H9 (cell line): ENCODE results near the gene HPCAL1. TPM values are rescaled to one million over a fixed set of nuclear protein-coding genes. Genes with fewer than 3 reads are reported as not detected.
"Not testable (repeated sequence)": the region's sequence is repeated elsewhere in the genome, so short reads cannot be mapped to it uniquely, and the experiment has no call there.

ENCODE experiments used
- DNase-seq: peaks from one replicate; pipeline ENCODE4 v3.0.0-alpha.2; 2017
- H2AFZ ChIP-seq: one replicate; pipeline ENCODE4 v1.6.1; 2013; ENCODE audit warnings: mild to moderate bottlenecking, low read length, control low read depth, moderate library complexity
- H2AK5ac ChIP-seq: 2 replicates; pipeline ENCODE4 v1.6.1; 2013; ENCODE audit warnings: low read length, control low read depth, mixed read lengths; ENCODE audit not compliant: insufficient read length
- H2BK120ac ChIP-seq: one replicate; pipeline ENCODE4 v1.6.1; 2013; ENCODE audit warnings: low read depth, mild to moderate bottlenecking, low read length, control low read depth, inconsistent platforms; ENCODE audit not compliant: poor library complexity, severe bottlenecking
- H2BK12ac ChIP-seq: 2 replicates; pipeline ENCODE4 v1.6.1; 2013; ENCODE audit warnings: low read length, control low read depth, mixed read lengths, low read depth; ENCODE audit not compliant: insufficient read length
- H2BK15ac ChIP-seq: 2 replicates; pipeline ENCODE4 v1.6.1; 2013; ENCODE audit warnings: low read depth, low read length, control low read depth
- H2BK20ac ChIP-seq: one replicate; pipeline ENCODE4 v1.6.1; 2013; ENCODE audit warnings: low read depth, mild to moderate bottlenecking, low read length, control low read depth, inconsistent platforms; ENCODE audit not compliant: poor library complexity, severe bottlenecking
- H2BK5ac ChIP-seq: 2 replicates; pipeline ENCODE4 v1.6.1; 2013; ENCODE audit warnings: low read length, control low read depth, mixed read lengths; ENCODE audit not compliant: insufficient read length
- H3K14ac ChIP-seq: 2 replicates; pipeline ENCODE4 v1.6.1; 2013; ENCODE audit warnings: low read length, control low read depth; ENCODE audit not compliant: insufficient read depth
- H3K18ac ChIP-seq: 2 replicates; pipeline ENCODE4 v1.6.1; 2013; ENCODE audit warnings: low read depth, mild to moderate bottlenecking, mixed read lengths, low read length, control low read depth; ENCODE audit not compliant: insufficient read length
- H3K23ac ChIP-seq: 2 replicates; pipeline ENCODE4 v1.6.1; 2013; ENCODE audit warnings: low read length, control low read depth, mixed read lengths, low read depth; ENCODE audit not compliant: insufficient read length
- H3K23me2 ChIP-seq: 2 replicates; pipeline ENCODE4 v1.6.1; 2013; ENCODE audit warnings: low read depth, mild to moderate bottlenecking, mixed read lengths, low read length, control low read depth; ENCODE audit not compliant: insufficient read length, poor library complexity, severe bottlenecking
- H3K27ac ChIP-seq: 2 replicates; pipeline ENCODE4 v1.5.1; 2013; ENCODE audit warnings: low read length, control low read depth, mixed read lengths, low read depth; ENCODE audit not compliant: insufficient read length
- H3K27me3 ChIP-seq: 2 replicates; pipeline ENCODE4 v1.6.1; 2013; ENCODE audit warnings: low read length, control low read depth, inconsistent platforms; ENCODE audit not compliant: insufficient read depth
- H3K4ac ChIP-seq: 2 replicates; pipeline ENCODE4 v1.6.1; 2013; ENCODE audit warnings: low read depth, mild to moderate bottlenecking, control low read depth, inconsistent platforms, low read length, moderate library complexity
- H3K4me1 ChIP-seq: 2 replicates; pipeline ENCODE4 v1.6.1; 2013; ENCODE audit warnings: low read length, control low read depth, inconsistent platforms; ENCODE audit not compliant: insufficient read depth
- H3K4me2 ChIP-seq: 2 replicates; pipeline ENCODE4 v1.6.1; 2013; ENCODE audit warnings: low read length, control low read depth, mixed read lengths; ENCODE audit not compliant: insufficient read length, insufficient read depth
- H3K56ac ChIP-seq: 2 replicates; pipeline ENCODE4 v1.6.1; 2013; ENCODE audit warnings: low read depth, mild to moderate bottlenecking, mixed read lengths, low read length, control low read depth; ENCODE audit not compliant: insufficient read length
- H3K79me1 ChIP-seq: 2 replicates; pipeline ENCODE4 v1.6.1; 2013; ENCODE audit warnings: low read depth, mild to moderate bottlenecking, moderate library complexity, low read length, control low read depth, inconsistent platforms; ENCODE audit not compliant: insufficient read depth, poor library complexity, severe bottlenecking
- H3K79me2 ChIP-seq: 2 replicates; pipeline ENCODE4 v1.6.1; 2013; ENCODE audit warnings: low read length, control low read depth, inconsistent platforms; ENCODE audit not compliant: insufficient read depth
- H3K9ac ChIP-seq: 2 replicates; pipeline ENCODE4 v1.6.1; 2013; ENCODE audit warnings: low read length, control low read depth, mixed read lengths; ENCODE audit not compliant: insufficient read length; ENCODE audit errors: extremely low read depth
- H3K9me3 ChIP-seq: one replicate; pipeline ENCODE4 v1.6.1; 2013; ENCODE audit warnings: low read depth, low read length, inconsistent platforms; ENCODE audit not compliant: control insufficient read depth
- H3T11ph ChIP-seq: one replicate; pipeline ENCODE4 v1.6.1; 2013; ENCODE audit warnings: mild to moderate bottlenecking, low read length, control low read depth, inconsistent platforms
- H4K20me1 ChIP-seq: one replicate; pipeline ENCODE4 v1.6.1; 2013; ENCODE audit not compliant: control insufficient read depth, insufficient read length, insufficient read depth
- H4K5ac ChIP-seq: 2 replicates; pipeline ENCODE4 v1.6.1; 2013; ENCODE audit warnings: low read depth, mild to moderate bottlenecking, mixed read lengths, low read length, control low read depth; ENCODE audit not compliant: insufficient read length
- H4K8ac ChIP-seq: replicated peaks from 2 replicates; pipeline ENCODE4 v1.6.1; 2013; ENCODE audit warnings: low read length, control low read depth, mixed read lengths, low read depth; ENCODE audit not compliant: insufficient read length
- H4K91ac ChIP-seq: 2 replicates; pipeline ENCODE4 v1.6.1; 2013; ENCODE audit warnings: low read depth, mild to moderate bottlenecking, moderate library complexity, mixed read lengths, low read length, control low read depth; ENCODE audit not compliant: insufficient read length
- H3K27ac Mint-ChIP-seq, 3 experiments: 2 replicates in 2 of 3; 3 replicates in 1 of 3; pipeline ENCODE4 v1.8.0; 2020 to 2021; ENCODE audit warnings: mixed read lengths in 3 of 3, mild to moderate bottlenecking in 1 of 3, moderate library complexity in 1 of 3
- H3K27me3 Mint-ChIP-seq: 2 replicates; pipeline ENCODE4 v1.8.0; 2021; ENCODE audit warnings: low read depth, mild to moderate bottlenecking, moderate library complexity, mixed read lengths
- H3K36me3 Mint-ChIP-seq, 3 experiments: 2 replicates in 2 of 3; 3 replicates in 1 of 3; pipeline ENCODE4 v1.8.0; 2020 to 2021; ENCODE audit warnings: low read depth in 3 of 3, mixed read lengths in 3 of 3; ENCODE audit not compliant: insufficient read depth in 1 of 3
- H3K4me1 Mint-ChIP-seq, 2 experiments: 2 replicates each; pipeline ENCODE4 v1.8.0; 2020; ENCODE audit warnings: mixed read lengths in 2 of 2
- H3K4me3 Mint-ChIP-seq, 2 experiments: 2 replicates in 1 of 2; 3 replicates in 1 of 2; pipeline ENCODE4 v1.8.0; 2020 to 2021; ENCODE audit warnings: mild to moderate bottlenecking in 2 of 2, mixed read lengths in 2 of 2, moderate library complexity in 1 of 2
- H3K9me3 Mint-ChIP-seq, 2 experiments: 2 replicates in 1 of 2; 3 replicates in 1 of 2; pipeline ENCODE4 v1.8.0; 2020; ENCODE audit warnings: mild to moderate bottlenecking in 2 of 2, mixed read lengths in 2 of 2, moderate library complexity in 1 of 2
- CTCF ChIP-seq: fragments of 200-600 bp; sonication (generic); conservative IDR thresholded peaks from 3 replicates; pipeline ENCODE4 v1.8.0; 2021; ENCODE audit warnings: antibody characterized with exemption, mild to moderate bottlenecking
- WGBS: extraction: QIAGEN DNeasy Blood & Tissue Kit; methylation state at CpG from one replicate; pipeline ENCODE4 v1.1.7; 2013; ENCODE audit warnings: missing lambda C conversion rate, low lambda C conversion rate, mixed read lengths; ENCODE audit not compliant: insufficient read length; ENCODE audit errors: extremely low coverage; 5-methylcytosine and 5-hydroxymethylcytosine counted together
- total RNA-seq: library from RNA; stranded (reverse); gene quantifications from 2 replicates; pipeline ENCODE4 v1.2.1, GENCODE V29; 2021

Gene HPCAL1
- total RNA-seq, 1 experiment from 2014 or later: 4.7 TPM

DNA sequence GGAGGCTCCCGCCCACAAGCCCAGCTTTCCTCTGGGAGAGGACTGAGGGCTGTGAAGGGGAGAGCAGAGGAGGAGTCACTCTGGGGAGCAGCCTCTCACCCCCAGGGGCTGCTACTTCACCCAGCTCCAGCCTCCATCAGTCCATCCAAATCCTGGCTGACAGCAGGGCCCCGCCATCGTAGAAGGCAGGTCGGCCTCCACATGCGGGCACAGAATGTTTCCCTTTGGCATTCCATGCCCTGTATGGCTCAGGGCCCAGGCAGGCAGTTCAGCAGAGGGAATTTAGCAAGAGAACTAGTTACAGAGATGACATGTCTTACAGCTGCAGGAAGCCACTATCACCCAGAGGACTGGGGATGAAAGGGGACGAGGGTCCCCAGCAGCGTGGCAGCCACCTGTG lies 151.8 kb downstream of the HPCAL1 start:
- no peak overlapping the region for H2AK5ac ChIP-seq
- no peak overlapping the region for H3K18ac ChIP-seq
- H2BK15ac ChIP-seq: no peak overlapping the region
- Mint-ChIP-seq H3K27ac (no peak overlapping the region; a peak in 1 of 7 replicates), H3K9me3 (no peaks in the 10 kb centered on the region), H3K27me3 (peaks cover 10% of the 10 kb centered on the region), H3K4me3 (no peak overlapping the region), H3K36me3 (no peaks in the 10 kb centered on the region; a peak in 1 of 7 replicates), H3K4me1 (peaks cover 11 to 17% of the 10 kb centered on the region in 2 experiments)
- H3K4me2 ChIP-seq: no peak overlapping the region
- no peaks in the 10 kb centered on the region for H3K79me1 ChIP-seq
- no peaks in the 10 kb centered on the region for H3K79me2 ChIP-seq
- H3K4ac ChIP-seq: no peak overlapping the region
- no peaks in the 10 kb centered on the region for H3K23me2 ChIP-seq
- no peaks in the 10 kb centered on the region; the same call in 1 of the 2 replicates for H3K4me1 ChIP-seq
- no peak overlapping the region for H3K56ac ChIP-seq
- H4K20me1 ChIP-seq: peaks cover 2% of the 10 kb centered on the region
- H3K9me3 ChIP-seq: no peaks in the 10 kb centered on the region
- no peak overlapping the region for H2BK5ac ChIP-seq
- WGBS: no CpG with 5 or more reads among the region's 7 CpGs
- no peaks in the 10 kb centered on the region for H3K27me3 ChIP-seq
- no peak overlapping the region for H3K14ac ChIP-seq
- TF ChIP-seq CTCF: no peak
- H3K9ac ChIP-seq: no peak overlapping the region
- H2AFZ ChIP-seq: no peak overlapping the region
- no peak overlapping the region for H3K23ac ChIP-seq
- no peak overlapping the region for H4K5ac ChIP-seq
- no peak overlapping the region for H4K8ac ChIP-seq
- no peak overlapping the region for H3K27ac ChIP-seq
- H2BK20ac ChIP-seq: no peak overlapping the region
- H4K91ac ChIP-seq: no peak overlapping the region
- DNase-seq: no peak
- H3T11ph ChIP-seq: no peak overlapping the region
- H2BK120ac ChIP-seq: no peak overlapping the region
- H2BK12ac ChIP-seq: no peak overlapping the region

DNA sequence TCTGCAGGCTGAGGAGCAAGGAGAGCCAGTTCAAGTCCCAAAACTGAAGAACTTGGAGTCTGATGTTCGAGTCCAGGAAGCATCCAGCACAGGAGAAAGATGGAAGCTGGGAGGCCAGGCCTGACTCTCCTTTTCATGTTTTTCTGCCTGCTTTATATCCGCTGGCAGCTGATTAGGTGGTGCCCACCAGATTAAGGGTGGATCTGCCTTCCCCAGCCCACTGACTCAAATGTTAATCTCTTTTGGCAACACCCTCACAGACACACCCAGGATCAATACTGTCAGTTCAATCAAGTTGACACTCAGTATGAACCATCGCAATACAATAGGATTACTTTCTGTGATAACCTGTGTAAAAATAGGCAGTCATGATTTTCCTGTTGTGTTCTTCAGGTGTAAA lies 154.5 kb downstream of the HPCAL1 start:
- H3K79me2 ChIP-seq, H3K9ac ChIP-seq, H3T11ph ChIP-seq, H3K27ac ChIP-seq, H3K27me3 ChIP-seq, H2BK20ac ChIP-seq, H4K8ac ChIP-seq, H3K56ac ChIP-seq, H3K18ac ChIP-seq, H4K91ac ChIP-seq, H3K4me1 ChIP-seq, H3K9me3 Mint-ChIP-seq, H2AK5ac ChIP-seq, H3K9me3 ChIP-seq, H3K23ac ChIP-seq, H2BK15ac ChIP-seq, DNase-seq, H3K23me2 ChIP-seq, H2AFZ ChIP-seq, H2BK120ac ChIP-seq, H3K4me2 ChIP-seq, H2BK12ac ChIP-seq, H2BK5ac ChIP-seq, H3K79me1 ChIP-seq, H3K4ac ChIP-seq, H4K20me1 ChIP-seq, H3K4me1 Mint-ChIP-seq, H4K5ac ChIP-seq, H3K4me3 Mint-ChIP-seq, H3K27ac Mint-ChIP-seq, H3K36me3 Mint-ChIP-seq, H3K27me3 Mint-ChIP-seq, H3K14ac ChIP-seq: not testable (repeated sequence)
- WGBS: no CpG with 5 or more reads among the region's 3 CpGs
